SK-N-SH treated with all-trans-retinoic acid at 6 μM for 48 hours (cell line): ENCODE measurements around the gene SPATA20.

Experiments
- ATAC-seq: fragments of 200-7000 bp; cut with Tn5 transposase; 3 replicates; pipeline ENCODE4 v1.9.1; 2020; ENCODE audit warnings: mild to moderate bottlenecking, moderate library complexity
- ARNTL ChIP-seq: fragments of 450-650 bp; formaldehyde crosslinking; IDR thresholded peaks from 2 replicates; pipeline ENCODE4 v1.5.0; 2020; ENCODE audit warnings: low read depth, mild to moderate bottlenecking, moderate library complexity, borderline replicate concordance
- BACH2 ChIP-seq: fragments of 250-450 bp; sonication (Bioruptor Pico); IDR thresholded peaks from 2 replicates; pipeline ENCODE4 v1.9.0; 2021; ENCODE audit warnings: mild to moderate bottlenecking, borderline replicate concordance
- CREB5 ChIP-seq: fragments of 250-450 bp; sonication (Bioruptor Pico); IDR thresholded peaks from 2 replicates; pipeline ENCODE4 v1.5.1; 2020; ENCODE audit warnings: low read depth, mild to moderate bottlenecking, moderate library complexity
- CSRNP3 ChIP-seq: fragments of 250-450 bp; sonication (Bioruptor Pico); IDR thresholded peaks from 2 replicates; pipeline ENCODE4 v1.5.1; 2021; ENCODE audit warnings: mild to moderate bottlenecking, moderate library complexity
- GLIS3 ChIP-seq: fragments of 250-450 bp; sonication (Bioruptor Pico); IDR thresholded peaks from 2 replicates; pipeline ENCODE4 v1.5.0; 2020; ENCODE audit warnings: mild to moderate bottlenecking, moderate library complexity
- OSR1 ChIP-seq: fragments of 250-450 bp; sonication (Bioruptor Pico); IDR thresholded peaks from 2 replicates; pipeline ENCODE4 v1.8.0; 2022; ENCODE audit warnings: moderate library complexity, mild to moderate bottlenecking, inconsistent platforms
- PATZ1 ChIP-seq: fragments of 250-450 bp; sonication (Bioruptor Pico); IDR thresholded peaks from 2 replicates; pipeline ENCODE4 v1.8.0; 2020; ENCODE audit warnings: mild to moderate bottlenecking, moderate library complexity, borderline replicate concordance
- POU6F1 ChIP-seq: fragments of 250-450 bp; sonication (Bioruptor Pico); IDR thresholded peaks from 2 replicates; pipeline ENCODE4 v1.8.0; 2021; ENCODE audit warnings: low read depth, mild to moderate bottlenecking, moderate library complexity, borderline replicate concordance
- RARB ChIP-seq: fragments of 250-450 bp; sonication (Bioruptor Pico); IDR thresholded peaks from 2 replicates; pipeline ENCODE4 v1.8.0; 2021; ENCODE audit warnings: mild to moderate bottlenecking, moderate library complexity
- SNAI2 ChIP-seq: fragments of 250-450 bp; sonication (Bioruptor Pico); IDR thresholded peaks from 2 replicates; pipeline ENCODE4 v1.5.0; 2020; ENCODE audit warnings: mild to moderate bottlenecking, moderate library complexity
- TCF4 ChIP-seq: fragments of 250-450 bp; sonication (Bioruptor Pico); IDR thresholded peaks from 2 replicates; pipeline ENCODE4 v1.8.0; 2021; ENCODE audit warnings: mild to moderate bottlenecking, moderate library complexity, borderline replicate concordance
- TOX ChIP-seq: fragments of 250-450 bp; sonication (Bioruptor Pico); IDR thresholded peaks from 2 replicates; pipeline ENCODE4 v1.8.0; 2021; ENCODE audit warnings: mild to moderate bottlenecking, moderate library complexity, borderline replicate concordance
- TSHZ2 ChIP-seq: fragments of 250-450 bp; sonication (Bioruptor Pico); IDR thresholded peaks from 2 replicates; pipeline ENCODE4 v1.5.0; 2020; ENCODE audit warnings: mild to moderate bottlenecking, moderate library complexity
- ZFP3 ChIP-seq: fragments of 250-450 bp; sonication (Bioruptor Pico); IDR thresholded peaks from 2 replicates; pipeline ENCODE4 v1.5.0; 2020; ENCODE audit warnings: mild to moderate bottlenecking, moderate library complexity
- ZFP30 ChIP-seq: fragments of 450-650 bp; formaldehyde crosslinking; IDR thresholded peaks from 2 replicates; pipeline ENCODE4 v1.5.0; 2022; ENCODE audit warnings: mild to moderate bottlenecking, moderate library complexity
- ZNF70 ChIP-seq: fragments of 450-650 bp; formaldehyde crosslinking; IDR thresholded peaks from 2 replicates; pipeline ENCODE4 v1.5.0; 2020; ENCODE audit warnings: mild to moderate bottlenecking, moderate library complexity
- ZNF8 ChIP-seq: fragments of 450-650 bp; formaldehyde crosslinking; IDR thresholded peaks from 2 replicates; pipeline ENCODE4 v1.5.0; 2020; ENCODE audit warnings: mild to moderate bottlenecking, moderate library complexity

SPATA20 gene

GRCh38 chr17:50586421-50587247 lies 39.7 kb downstream of the SPATA20 start (continued):
- TF ChIP-seq POU6F1 (CRISPR knock-in tag) = no peak
- TF ChIP-seq ZFP30 = no peak
- no peak for TF ChIP-seq GLIS3 (CRISPR knock-in tag)

GRCh38 chr17:50587571-50587970 lies 40.6 kb downstream of the SPATA20 start:
- ATAC-seq = no peak
- no peak for TF ChIP-seq RARB (CRISPR knock-in tag)
- no peak for TF ChIP-seq OSR1 (CRISPR knock-in tag)
- no peak for TF ChIP-seq SNAI2 (CRISPR knock-in tag)
- TF ChIP-seq CREB5 (CRISPR knock-in tag) = no peak
- TF ChIP-seq PATZ1 (CRISPR knock-in tag) = no peak

GRCh38 chr17:50588391-50589049 lies 41.5 kb downstream of the SPATA20 start:
- peak; percentile 41 for ATAC-seq
- TF ChIP-seq PATZ1 (CRISPR knock-in tag) = no peak
- TF ChIP-seq ZNF8 (CRISPR knock-in tag) = no peak
- no peak for TF ChIP-seq TOX
- TF ChIP-seq ZNF70 = no peak
- TF ChIP-seq ARNTL (CRISPR knock-in tag) = no peak
- no peak for TF ChIP-seq CSRNP3 (CRISPR knock-in tag)

- ATAC-seq = no peak; the same call in 2 of the 3 replicates
- no peak for TF ChIP-seq POU6F1 (CRISPR knock-in tag)
- no peak for TF ChIP-seq PATZ1 (CRISPR knock-in tag)
- TF ChIP-seq TSHZ2 (CRISPR knock-in tag) = no peak
- no peak for TF ChIP-seq BACH2 (CRISPR knock-in tag)
- no peak for TF ChIP-seq GLIS3 (CRISPR knock-in tag)
- TF ChIP-seq TCF4 = no peak
- TF ChIP-seq ZFP3 = no peak
- TF ChIP-seq ZFP30 = no peak
- TF ChIP-seq RARB (CRISPR knock-in tag) = no peak
Measured at GRCh38 chr17:50589095-50589705, 42.2 kb downstream of the SPATA20 start.
